Suppressor macrophage treated with lipopolysaccharide for 1 hour (primary cell): ENCODE data around the gene SLC7A10.
A peak's percentile ranks its signal among the peaks of the same experiment; 100 is the strongest.
"Not testable (repeated sequence)": the region's sequence is repeated elsewhere in the genome, so short reads cannot be mapped to it uniquely, and the experiment has no call there.

Experiments
- DNase-seq, 3 donors: peaks; one replicate each; pipeline ENCODE4 v3.0.0-alpha.2; 2020 to 2022

SLC7A10 gene

GRCh38 chr19:33201473-33201872, 24.2 kb downstream of the SLC7A10 start:
- DNase-seq: no peak

GRCh38 chr19:33199441-33200265, 26.0 kb downstream of the SLC7A10 start:
- no peak for DNase-seq

- no peak for DNase-seq
These were observed 27.5 kb downstream of the SLC7A10 start for GRCh38 chr19:33198169-33198568.

GRCh38 chr19:33197591-33198000, 28.1 kb downstream of the SLC7A10 start:
- no peak for DNase-seq

- DNase-seq: no peak
These were observed 29.0 kb downstream of the SLC7A10 start for GRCh38 chr19:33196446-33197193.

- DNase-seq: no peak
These were observed 29.9 kb downstream of the SLC7A10 start for GRCh38 chr19:33195645-33196347.

GRCh38 chr19:33194886-33195644, 30.6 kb downstream of the SLC7A10 start:
- peak; percentile 55 to 67 (median 56) for DNase-seq

GRCh38 chr19:33194532-33194885, 31.1 kb downstream of the SLC7A10 start:
- DNase-seq: peak; percentile 24 to 70 (median 47)

GRCh38 chr19:33193865-33194362, 31.7 kb downstream of the SLC7A10 start, which contains the start of gene LRP3:
Gene LRP3, plus strand, starts transcription at chr19:33194330. Its CDS starts 456 bp downstream, at chr19:33194786.
- peak in 2 of 3 donors; percentile 53 to 65 for DNase-seq

GRCh38 chr19:33193269-33193864, 32.3 kb downstream of the SLC7A10 start:
- no peak for DNase-seq

- no peak for DNase-seq
These were observed 33.6 kb downstream of the SLC7A10 start for GRCh38 chr19:33192010-33192409.

GRCh38 chr19:33191501-33191900, 34.1 kb downstream of the SLC7A10 start:
- DNase-seq: no peak

- not testable (repeated sequence) for DNase-seq
These were observed 34.6 kb downstream of the SLC7A10 start for GRCh38 chr19:33191092-33191491.

GRCh38 chr19:33189453-33189852, 36.2 kb downstream of the SLC7A10 start:
- DNase-seq: no peak

- no peak for DNase-seq
These were observed 38.5 kb downstream of the SLC7A10 start for GRCh38 chr19:33187183-33187540.

- peak; percentile 67 to 72 (median 68) for DNase-seq
These were observed 39.0 kb downstream of the SLC7A10 start for GRCh38 chr19:33186431-33187182.

- peak; percentile 95 to 98 (median 97) for DNase-seq
These were observed 48.2 kb downstream of the SLC7A10 start for GRCh38 chr19:33177417-33177979.

GRCh38 chr19:33176670-33177416, 48.8 kb downstream of the SLC7A10 start:
- peak; percentile 98 for DNase-seq

GRCh38 chr19:33175886-33176669, 49.6 kb downstream of the SLC7A10 start:
- peak in 1 of 3 donors; percentile 27 for DNase-seq
